ENCODE data around the gene CFAP61.

CFAP61 gene

DNA sequence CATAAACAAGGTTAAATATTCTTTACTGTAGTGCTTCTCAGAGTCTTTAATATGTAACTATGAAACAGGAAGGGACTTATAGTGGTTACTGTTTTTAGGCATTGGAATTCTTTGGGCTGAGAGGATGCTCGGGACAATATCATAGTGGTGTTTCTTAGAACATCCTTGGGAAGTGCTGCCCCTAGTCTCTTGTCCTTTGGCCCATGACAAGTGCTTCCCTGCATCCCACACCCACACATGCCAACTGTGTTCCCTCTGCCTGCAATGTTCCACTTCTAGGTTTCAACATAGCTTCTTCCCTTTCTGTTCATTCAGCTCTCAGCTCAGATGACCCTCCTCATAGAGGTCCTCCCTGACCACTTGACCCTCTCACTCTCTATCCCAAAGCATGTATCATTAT is 37.6 kb downstream of the CFAP61 start:
- Histone ChIP-seq H3K4me2 (ENCODE audit: low read depth, low read length, poor library complexity, severe bottlenecking) (no peak overlapping the region), H3K79me2 (ENCODE audit: insufficient read depth, low read length) (no peaks in the 10 kb centered on the region), H3K9ac (ENCODE audit: low read length) (no peak overlapping the region), H3K9me3 (ENCODE audit: insufficient read depth, low read length) (no peaks in the 10 kb centered on the region), H2AFZ (ENCODE audit: low read depth, low read length, severe bottlenecking) (no peak overlapping the region), H3K27me3 (ENCODE audit: low read length) (no peaks in the 10 kb centered on the region), H3F3A (ENCODE audit: insufficient read depth) (no peaks in the 10 kb centered on the region), H3K36me3 (ENCODE audit: low read length) (no peaks in the 10 kb centered on the region), H3K27ac (ENCODE audit: low read depth, low read length) (no peak overlapping the region), H3K9me2 (replicated peaks; ENCODE audit: insufficient read depth, low read length) (no peaks in the 10 kb centered on the region), H4K20me1 (ENCODE audit: low read depth, low read length) (no peaks in the 10 kb centered on the region), H3K4me3 (ENCODE audit: insufficient read depth, low read length, poor library complexity, severe bottlenecking) (no peak overlapping the region)
- TF ChIP-seq EZH2phosphoT487 (conservative IDR thresholded peaks at IDR 0.05; ENCODE audit: low read length), result no peak
- TF ChIP-seq, protein P1, sequence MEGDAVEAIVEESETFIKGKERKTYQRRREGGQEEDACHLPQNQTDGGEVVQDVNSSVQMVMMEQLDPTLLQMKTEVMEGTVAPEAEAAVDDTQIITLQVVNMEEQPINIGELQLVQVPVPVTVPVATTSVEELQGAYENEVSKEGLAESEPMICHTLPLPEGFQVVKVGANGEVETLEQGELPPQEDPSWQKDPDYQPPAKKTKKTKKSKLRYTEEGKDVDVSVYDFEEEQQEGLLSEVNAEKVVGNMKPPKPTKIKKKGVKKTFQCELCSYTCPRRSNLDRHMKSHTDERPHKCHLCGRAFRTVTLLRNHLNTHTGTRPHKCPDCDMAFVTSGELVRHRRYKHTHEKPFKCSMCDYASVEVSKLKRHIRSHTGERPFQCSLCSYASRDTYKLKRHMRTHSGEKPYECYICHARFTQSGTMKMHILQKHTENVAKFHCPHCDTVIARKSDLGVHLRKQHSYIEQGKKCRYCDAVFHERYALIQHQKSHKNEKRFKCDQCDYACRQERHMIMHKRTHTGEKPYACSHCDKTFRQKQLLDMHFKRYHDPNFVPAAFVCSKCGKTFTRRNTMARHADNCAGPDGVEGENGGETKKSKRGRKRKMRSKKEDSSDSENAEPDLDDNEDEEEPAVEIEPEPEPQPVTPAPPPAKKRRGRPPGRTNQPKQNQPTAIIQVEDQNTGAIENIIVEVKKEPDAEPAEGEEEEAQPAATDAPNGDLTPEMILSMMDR (IDR thresholded peaks at IDR 0.05; ENCODE audit: insufficient read depth, low read length, poor library complexity, severe bottlenecking), result no peak

DNA sequence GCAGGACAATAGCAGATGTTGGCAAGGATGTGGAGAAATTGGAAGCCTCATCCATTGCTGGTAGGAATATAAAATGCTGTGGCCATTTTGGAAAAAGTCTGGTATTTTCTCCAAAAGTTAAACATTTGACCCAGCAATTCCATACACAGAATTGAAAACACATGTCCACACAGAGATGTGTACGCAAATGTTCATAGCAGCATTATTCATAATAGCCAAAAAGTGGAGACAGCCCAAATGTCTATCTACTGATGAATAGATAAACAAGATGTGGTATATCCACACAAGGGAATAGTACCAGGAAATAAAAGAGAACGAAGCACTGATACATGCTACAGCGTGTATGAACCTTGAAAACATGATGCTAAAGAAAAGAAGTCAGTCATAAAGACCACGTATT is 40.5 kb downstream of the CFAP61 start:
- no peak overlapping the region for H3K4me3 ChIP-seq (ENCODE audit: insufficient read depth, low read length, poor library complexity, severe bottlenecking)
- no peaks in the 10 kb centered on the region for H3F3A ChIP-seq (ENCODE audit: insufficient read depth)
- no peaks in the 10 kb centered on the region for H4K20me1 ChIP-seq (ENCODE audit: low read depth, low read length)
- H3K9me2 ChIP-seq (replicated peaks; ENCODE audit: insufficient read depth, low read length), result no peaks in the 10 kb centered on the region
- no peak overlapping the region for H3K27ac ChIP-seq (ENCODE audit: low read depth, low read length)
- H3K36me3 ChIP-seq (ENCODE audit: low read length), result no peaks in the 10 kb centered on the region
- H2AFZ ChIP-seq (ENCODE audit: low read depth, low read length, severe bottlenecking), result no peak overlapping the region
- no peaks in the 10 kb centered on the region for H3K9me3 ChIP-seq (ENCODE audit: insufficient read depth, low read length)
- H3K79me2 ChIP-seq (ENCODE audit: insufficient read depth, low read length), result no peaks in the 10 kb centered on the region
- no peaks in the 10 kb centered on the region for H3K27me3 ChIP-seq (ENCODE audit: low read length)
- H3K9ac ChIP-seq (ENCODE audit: low read length), result no peak overlapping the region
- TF ChIP-seq, protein P1 (IDR thresholded peaks at IDR 0.05; ENCODE audit: insufficient read depth, low read length, poor library complexity, severe bottlenecking), result no peak
- TF ChIP-seq EZH2phosphoT487 (conservative IDR thresholded peaks at IDR 0.05; ENCODE audit: low read length), result no peak
- H3K4me2 ChIP-seq (ENCODE audit: low read depth, low read length, poor library complexity, severe bottlenecking), result no peak overlapping the region

DNA sequence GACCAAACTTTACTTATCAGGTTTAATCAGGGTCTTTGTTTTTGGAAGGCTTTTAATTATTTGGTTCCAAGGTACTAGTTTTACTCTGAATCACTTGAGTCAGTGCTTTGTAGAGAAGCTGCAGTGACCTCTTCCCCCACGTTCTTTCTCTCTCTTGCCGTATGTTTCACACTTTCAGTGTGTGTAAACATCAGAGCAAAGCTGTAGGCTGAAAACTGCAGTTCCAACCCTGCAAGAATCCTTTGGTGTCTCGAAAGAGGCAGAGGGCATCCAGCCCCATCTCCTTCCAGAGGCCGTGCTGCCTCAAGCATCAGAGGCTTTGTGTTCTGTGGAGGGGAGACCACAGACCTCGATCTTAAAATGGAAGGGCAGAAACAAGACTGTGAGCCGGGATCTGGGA is 42.1 kb downstream of the CFAP61 start:
- no peak overlapping the region for H3K4me3 ChIP-seq (ENCODE audit: insufficient read depth, low read length, poor library complexity, severe bottlenecking)
- no peaks in the 10 kb centered on the region for H3K79me2 ChIP-seq (ENCODE audit: insufficient read depth, low read length)
- TF ChIP-seq, protein P1 (IDR thresholded peaks at IDR 0.05; ENCODE audit: insufficient read depth, low read length, poor library complexity, severe bottlenecking), result no peak
- TF ChIP-seq EZH2phosphoT487 (conservative IDR thresholded peaks at IDR 0.05; ENCODE audit: low read length), result no peak
- H3K4me2 ChIP-seq (ENCODE audit: low read depth, low read length, poor library complexity, severe bottlenecking), result no peak overlapping the region
- H3K9me2 ChIP-seq (replicated peaks; ENCODE audit: insufficient read depth, low read length), result no peaks in the 10 kb centered on the region
- H3K9ac ChIP-seq (ENCODE audit: low read length), result no peak overlapping the region
- H3K36me3 ChIP-seq (ENCODE audit: low read length), result no peaks in the 10 kb centered on the region
- no peak overlapping the region for H3K27ac ChIP-seq (ENCODE audit: low read depth, low read length)
- H3F3A ChIP-seq (ENCODE audit: insufficient read depth), result no peaks in the 10 kb centered on the region
- H3K9me3 ChIP-seq (ENCODE audit: insufficient read depth, low read length), result no peaks in the 10 kb centered on the region
- no peak overlapping the region for H2AFZ ChIP-seq (ENCODE audit: low read depth, low read length, severe bottlenecking)
- no peaks in the 10 kb centered on the region for H4K20me1 ChIP-seq (ENCODE audit: low read depth, low read length)
- no peaks in the 10 kb centered on the region for H3K27me3 ChIP-seq (ENCODE audit: low read length)
